BJ (cell line): ENCODE data around the gene TPMT. TPM values are rescaled to one million over a fixed set of nuclear protein-coding genes. Genes with fewer than 3 reads are reported as not detected.
"Not testable (repeated sequence)": the region's sequence is repeated elsewhere in the genome, so short reads cannot be mapped to it uniquely, and the experiment has no call there.

Experiments
- CTCF ChIA-PET: fragments of 350-600 bp; formaldehyde crosslinking; extraction: SDS; loops from one replicate; lab custom pipeline; 2021; ENCODE audit warnings: antibody characterized with exemption, inconsistent platforms; lab: Yijun Ruan, JAX
- POLR2A ChIA-PET: fragments of 300-600 bp; sonication (Branson Sonifier 250); formaldehyde crosslinking; extraction: SDS; loops from one replicate; lab custom pipeline; 2021; ENCODE audit warnings: antibody characterized with exemption; lab: Charles Lee
- DNase-seq: peaks from one replicate; pipeline ENCODE4 v3.0.0-alpha.2; 2011; ENCODE audit warnings: low read depth
- H3K27me3 ChIP-seq: 2 replicates; pipeline ENCODE4 v1.6.0; 2011; ENCODE audit warnings: low read length; ENCODE audit not compliant: control insufficient read depth, insufficient read depth
- H3K36me3 ChIP-seq: 2 replicates; pipeline ENCODE4 v1.5.1; 2011; ENCODE audit warnings: low read length; ENCODE audit not compliant: control insufficient read depth, insufficient read depth
- H3K4me3 ChIP-seq: 2 replicates; pipeline ENCODE4 v1.5.1; 2011; ENCODE audit warnings: low read depth, mild to moderate bottlenecking, control low read depth, low read length
- CTCF ChIP-seq: IDR thresholded peaks from 2 replicates; pipeline ENCODE4 v1.5.1; 2011; ENCODE audit warnings: low read depth, mild to moderate bottlenecking, control low read depth, inconsistent platforms, low read length, moderate library complexity; ENCODE audit not compliant: insufficient read depth
- polyA plus RNA-seq: library from polyadenylated mRNA; depleted of rRNA; stranded (reverse); fragments of >200 nt; gene quantifications from 2 replicates; pipeline ENCODE4 v1.2.3, GENCODE V29; 2011

Gene TPMT
- polyA plus RNA-seq, 1 experiment: 10.9 TPM

- ChIA-PET CTCF (no interaction called here), POLR2A (no interaction called here)
- peaks cover 3% of the 10 kb centered on the region for H3K36me3 ChIP-seq
Observed at GRCh38 chr6:18160911-18161310, 6.0 kb upstream of the TPMT start.

GRCh38 chr6:18155864-18156421 is 1.1 kb upstream of the TPMT start:
- POLR2A ChIA-PET: no interaction called here

More at GRCh38 chr6:18160911-18161310, 6.0 kb upstream of the TPMT start:
- no peak overlapping the region for H3K4me3 ChIP-seq
- DNase-seq: no peak
- no peak for TF ChIP-seq CTCF
- no peaks in the 10 kb centered on the region for H3K27me3 ChIP-seq

GRCh38 chr6:18155150-18155863 is 430 bp upstream of the TPMT start, which contains the start of gene KDM1B:
Gene KDM1B (plus strand): TSS chr6:18155422. CDS start chr6:18159896, 4,474 bp downstream.
- no peak for TF ChIP-seq CTCF
- peak; percentile 81 for DNase-seq
- POLR2A ChIA-PET: interaction anchor here (0.6 kb wide), 1 partner anchor 234 kb away, joined by 3 read pairs; no protein-coding TSS in a partner anchor
- CTCF ChIA-PET: interaction anchor here (1.5 to 2.2 kb wide), 2 partner anchors 8 to 14 kb away, joined by 3 to 5 read pairs; no protein-coding TSS in a partner anchor
- no peaks in the 10 kb centered on the region for H3K36me3 ChIP-seq
- H3K4me3 ChIP-seq: peak within 1 kb of the TSS; percentile 93
- H3K27me3 ChIP-seq: no peaks in the 10 kb centered on the region

More at GRCh38 chr6:18155864-18156421, 1.1 kb upstream of the TPMT start:
- no peaks in the 10 kb centered on the region for H3K27me3 ChIP-seq
- DNase-seq: no peak
- CTCF ChIA-PET: interaction anchor here (1.3 to 2.2 kb wide), 3 partner anchors 9 to 14 kb away, joined by 3 to 5 read pairs (median 5); no protein-coding TSS in a partner anchor
- H3K4me3 ChIP-seq: peak overlapping the region; percentile 83
- peak; percentile 52 for TF ChIP-seq CTCF
- H3K36me3 ChIP-seq: no peaks in the 10 kb centered on the region

- no peak for TF ChIP-seq CTCF
- no peaks in the 10 kb centered on the region for H3K36me3 ChIP-seq
Observed at GRCh38 chr6:18153311-18153703, 1.6 kb downstream of the TPMT start.

GRCh38 chr6:18151801-18152200 is 3.1 kb downstream of the TPMT start:
- Histone ChIP-seq H3K36me3 (no peaks in the 10 kb centered on the region), H3K27me3 (no peaks in the 10 kb centered on the region), H3K4me3 (no peak overlapping the region)
- DNase-seq: no peak
- ChIA-PET POLR2A (no interaction called here), CTCF (no interaction called here)
- no peak for TF ChIP-seq CTCF

More at GRCh38 chr6:18153311-18153703, 1.6 kb downstream of the TPMT start:
- POLR2A ChIA-PET: no interaction called here
- DNase-seq: no peak
- Histone ChIP-seq H3K27me3 (no peaks in the 10 kb centered on the region), H3K4me3 (no peak overlapping the region)
- CTCF ChIA-PET: no interaction called here

- DNase-seq, POLR2A ChIA-PET: not testable (repeated sequence)
Observed at GRCh38 chr6:18151391-18151790, 3.5 kb downstream of the TPMT start.

More at GRCh38 chr6:18151391-18151790, 3.5 kb downstream of the TPMT start:
- H3K36me3 ChIP-seq, CTCF ChIA-PET, H3K4me3 ChIP-seq, H3K27me3 ChIP-seq: not testable (repeated sequence)
